HG03558 (cell line): Measurements from ENCODE around the gene RPS6KA5.
"Not testable (repeated sequence)": the region's sequence is repeated elsewhere in the genome, so short reads cannot be mapped to it uniquely, and the experiment has no call there.

Source experiments
- ATAC-seq: cut with Tn5 transposase; IDR thresholded peaks from one replicate; pipeline ENCODE4 v1.9.1; 2021; ENCODE audit warnings: moderate number of reproducible peaks; ENCODE audit not compliant: unreplicated experiment; ENCODE audit errors: extremely low read depth

The RPS6KA5 gene

DNA sequence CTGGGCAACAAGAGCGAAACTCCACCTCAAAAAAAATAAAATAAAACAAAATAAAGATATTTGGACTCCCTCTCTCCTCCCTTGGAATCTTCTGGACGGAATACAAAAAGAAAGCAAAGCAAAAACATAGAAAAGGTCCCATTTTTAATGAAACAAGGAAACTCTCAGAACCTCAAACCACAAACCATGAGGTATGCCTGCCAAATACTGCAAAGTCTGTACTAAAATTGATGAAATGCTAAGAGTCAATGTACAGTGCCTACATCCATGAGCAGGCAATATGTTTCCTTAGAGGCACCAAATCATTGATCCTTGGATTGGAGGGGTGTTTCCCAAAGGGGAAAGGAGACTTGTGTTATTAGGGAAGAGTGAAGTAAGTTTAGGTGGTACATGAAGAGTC is 8.2 kb upstream of the RPS6KA5 start:
- ATAC-seq = no peak

- no peak for ATAC-seq
These were observed 6.7 kb upstream of the RPS6KA5 start for GRCh38 chr14:91067186-91067585.

GRCh38 chr14:91065266-91065665 is 4.8 kb upstream of the RPS6KA5 start:
- ATAC-seq = no peak

GRCh38 chr14:91063119-91063518 is 2.7 kb upstream of the RPS6KA5 start:
- no peak for ATAC-seq

DNA sequence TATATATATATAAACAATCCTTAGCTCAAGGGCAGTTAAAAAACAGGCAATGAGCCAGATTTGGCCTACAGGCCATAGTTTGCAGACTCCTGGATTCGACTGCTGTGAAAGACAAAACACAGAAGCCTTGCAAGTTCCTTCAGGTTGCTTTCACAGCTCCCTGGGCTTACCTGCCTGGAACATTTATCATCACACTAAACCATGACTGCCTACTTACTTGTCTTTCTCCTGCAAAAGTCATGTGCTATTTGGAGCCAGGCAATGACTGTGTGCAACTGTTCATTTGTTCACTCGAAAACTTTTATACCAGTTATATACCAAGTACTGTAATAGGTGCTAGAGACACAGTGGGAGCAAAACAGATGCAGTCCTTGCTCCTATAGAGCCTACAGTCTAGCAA is 2.2 kb upstream of the RPS6KA5 start:
- ATAC-seq = no peak

GRCh38 chr14:91061056-91061887 is 831 bp upstream of the RPS6KA5 start:
- ATAC-seq = no peak

DNA sequence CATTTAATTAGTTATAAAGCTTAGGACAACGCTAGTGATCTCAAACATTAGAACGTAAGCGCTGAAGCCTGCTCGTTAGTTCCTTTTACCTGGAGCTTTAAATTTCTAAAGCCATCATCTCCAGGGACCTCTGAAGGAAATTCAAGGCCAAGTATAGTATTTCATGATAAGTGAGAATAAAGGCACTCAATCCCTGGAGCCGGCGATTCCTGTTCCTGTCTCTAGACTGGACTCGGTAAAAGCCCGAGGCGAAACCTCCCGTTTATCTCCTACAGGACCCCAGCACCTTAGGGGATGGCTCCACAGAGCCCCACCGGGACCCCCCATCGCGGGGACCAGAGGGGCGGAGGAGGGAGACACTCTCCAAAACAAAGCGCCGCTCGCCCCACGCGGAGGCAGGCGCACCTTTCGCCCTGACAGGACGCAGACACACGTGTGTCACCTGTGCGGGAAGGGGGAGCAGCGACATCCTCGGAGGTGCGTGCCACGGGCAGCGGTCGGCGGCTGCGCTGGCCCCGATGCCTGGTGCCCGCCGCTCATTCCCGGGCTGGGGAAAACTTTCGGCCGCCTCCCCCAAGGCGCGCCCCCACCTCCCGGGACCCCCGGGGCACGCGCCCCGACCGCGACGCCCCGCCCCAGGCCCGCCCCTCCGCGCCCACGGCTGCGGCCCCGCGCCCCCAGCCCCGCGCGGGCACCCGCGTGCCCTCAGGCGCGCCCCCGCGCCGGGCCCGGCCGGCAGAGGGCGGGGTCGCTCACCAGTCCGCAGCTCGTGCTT is 678 bp downstream of the RPS6KA5 start:
- no peak for ATAC-seq

GRCh38 chr14:91058042-91058581 is 2.3 kb downstream of the RPS6KA5 start:
- ATAC-seq = no peak

- ATAC-seq = no peak
These were observed 4.1 kb downstream of the RPS6KA5 start for GRCh38 chr14:91056361-91056760.

DNA sequence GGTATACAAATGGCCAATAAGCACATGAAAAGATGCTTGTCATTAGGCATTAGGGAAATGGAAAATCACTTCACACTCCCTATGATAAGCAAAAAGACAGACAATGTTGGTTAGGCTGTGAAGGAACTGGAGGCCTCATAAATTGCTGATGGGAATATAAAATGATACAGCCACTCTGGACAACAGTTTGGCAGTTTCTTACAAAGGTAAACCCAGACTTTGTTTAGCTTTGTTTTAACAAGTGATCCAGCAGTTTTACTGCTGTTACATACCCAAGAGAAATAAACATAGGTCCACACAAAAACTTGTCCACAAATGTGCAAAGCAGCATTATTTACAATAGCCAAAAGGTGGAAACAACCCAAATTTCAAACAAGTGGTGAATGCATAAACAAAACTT is 5.4 kb downstream of the RPS6KA5 start:
- ATAC-seq = no peak

- ATAC-seq = no peak
These were observed 11.8 kb downstream of the RPS6KA5 start for GRCh38 chr14:91048676-91049075.

DNA sequence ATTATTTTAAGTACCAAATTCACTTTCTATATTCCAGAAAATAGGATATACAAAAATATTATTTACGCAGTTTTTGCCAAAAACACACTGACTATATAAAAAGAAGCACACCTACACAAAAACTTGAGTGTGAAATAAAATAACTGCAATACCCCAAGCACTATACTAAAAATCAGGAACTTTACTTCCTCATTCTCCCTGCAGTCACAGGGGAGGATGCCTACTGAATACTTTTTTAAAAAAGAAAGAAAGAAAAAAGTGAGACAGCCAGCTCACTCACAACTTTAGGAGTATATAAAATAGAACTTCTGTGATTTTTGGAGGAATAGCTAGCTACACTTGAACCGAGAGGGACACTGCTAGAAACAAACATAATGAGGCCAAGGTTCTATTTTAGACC is 12.2 kb downstream of the RPS6KA5 start:
- no peak for ATAC-seq

DNA sequence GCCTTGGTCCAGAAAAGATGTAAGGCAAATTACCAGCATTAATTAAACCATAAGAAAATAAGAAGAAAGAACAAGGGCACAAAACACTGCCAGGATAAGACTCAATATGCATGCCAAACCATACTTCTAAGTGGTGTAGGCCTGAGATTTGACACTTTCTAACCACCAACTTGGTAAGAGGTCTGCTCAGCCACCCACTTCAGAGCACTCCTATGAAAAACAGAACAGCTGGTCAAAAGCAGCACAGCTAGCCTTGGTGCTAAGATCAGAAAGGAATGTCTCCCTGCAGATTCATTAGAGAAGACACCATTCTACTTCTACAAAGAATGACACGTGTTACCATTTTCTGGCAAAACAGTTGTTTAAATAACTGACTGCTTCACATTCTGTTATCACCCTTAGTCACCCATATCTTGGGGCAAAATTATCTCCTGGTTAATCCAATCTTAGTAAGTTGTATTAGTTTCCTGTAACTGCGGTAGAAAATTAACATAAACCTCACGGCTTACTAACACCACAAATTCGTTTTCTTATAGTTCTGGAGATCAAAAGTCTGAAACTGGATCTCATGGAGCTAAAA is 13.2 kb downstream of the RPS6KA5 start:
- no peak for ATAC-seq

DNA sequence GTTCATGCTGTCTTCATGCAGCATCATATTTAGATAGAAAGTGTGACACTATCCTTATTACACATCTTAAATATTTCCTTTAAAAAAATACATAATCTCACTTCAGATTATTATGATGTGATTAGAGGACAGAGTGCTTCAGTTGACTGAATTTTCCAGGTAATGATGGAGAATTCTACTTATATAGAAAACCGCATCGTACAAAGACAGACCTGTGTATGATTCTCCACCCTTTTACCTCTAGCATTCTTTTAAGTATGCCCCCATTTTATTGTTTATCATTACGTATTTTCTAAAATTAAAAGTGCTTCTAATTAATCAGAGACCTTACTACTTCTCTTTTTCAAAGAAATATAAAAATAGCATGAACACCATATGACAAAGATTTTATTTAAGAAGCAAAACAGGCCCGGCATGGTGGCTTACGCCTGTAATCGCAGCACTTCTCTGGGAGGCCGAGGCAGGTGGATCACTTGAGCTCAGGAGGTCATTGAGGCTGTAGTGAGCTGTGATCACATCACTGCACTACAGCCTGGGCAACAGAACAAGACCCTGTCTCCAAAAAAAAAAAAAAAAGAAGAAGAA is 13.9 kb downstream of the RPS6KA5 start:
- no peak for ATAC-seq

DNA sequence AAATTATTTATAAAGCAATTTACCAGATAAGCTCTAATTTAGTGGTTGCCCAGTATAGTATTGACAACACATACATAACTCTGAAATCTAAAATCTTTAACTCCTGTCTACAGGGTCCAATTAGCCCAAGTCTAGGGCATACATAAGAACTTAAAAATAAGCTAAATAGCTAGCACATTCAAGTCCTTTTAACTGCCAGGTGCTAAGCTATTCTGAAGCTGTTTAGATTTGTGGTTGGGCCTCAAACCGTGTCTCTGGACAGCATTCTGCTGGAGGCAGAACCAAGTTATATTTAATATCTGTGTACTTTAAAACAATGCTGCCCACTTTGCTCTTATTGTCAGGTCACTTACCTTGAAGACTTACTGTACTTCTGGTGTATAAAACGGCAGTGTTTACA is 19.0 kb downstream of the RPS6KA5 start:
- no peak for ATAC-seq

- ATAC-seq = no peak
These were observed 19.9 kb downstream of the RPS6KA5 start for GRCh38 chr14:91040545-91040944.

DNA sequence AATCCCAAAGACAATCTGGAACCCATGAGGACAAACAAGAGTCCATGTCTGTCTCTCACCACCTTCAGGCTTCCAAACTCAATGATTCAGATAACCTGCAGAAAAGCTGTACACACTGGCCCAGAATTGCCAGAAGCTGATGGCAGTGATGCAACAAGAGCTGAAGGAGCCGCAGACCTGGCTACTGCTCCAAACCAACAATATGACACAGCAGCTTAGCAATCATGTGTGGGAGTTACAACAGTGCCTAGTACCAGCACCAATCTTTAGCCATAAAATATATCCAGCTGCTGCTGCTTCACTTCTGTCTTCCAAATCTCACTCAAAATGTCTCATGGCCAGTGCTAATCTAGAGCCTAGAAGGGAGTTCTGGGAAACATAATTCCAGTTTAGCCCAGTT is 22.0 kb downstream of the RPS6KA5 start:
- no peak for ATAC-seq

DNA sequence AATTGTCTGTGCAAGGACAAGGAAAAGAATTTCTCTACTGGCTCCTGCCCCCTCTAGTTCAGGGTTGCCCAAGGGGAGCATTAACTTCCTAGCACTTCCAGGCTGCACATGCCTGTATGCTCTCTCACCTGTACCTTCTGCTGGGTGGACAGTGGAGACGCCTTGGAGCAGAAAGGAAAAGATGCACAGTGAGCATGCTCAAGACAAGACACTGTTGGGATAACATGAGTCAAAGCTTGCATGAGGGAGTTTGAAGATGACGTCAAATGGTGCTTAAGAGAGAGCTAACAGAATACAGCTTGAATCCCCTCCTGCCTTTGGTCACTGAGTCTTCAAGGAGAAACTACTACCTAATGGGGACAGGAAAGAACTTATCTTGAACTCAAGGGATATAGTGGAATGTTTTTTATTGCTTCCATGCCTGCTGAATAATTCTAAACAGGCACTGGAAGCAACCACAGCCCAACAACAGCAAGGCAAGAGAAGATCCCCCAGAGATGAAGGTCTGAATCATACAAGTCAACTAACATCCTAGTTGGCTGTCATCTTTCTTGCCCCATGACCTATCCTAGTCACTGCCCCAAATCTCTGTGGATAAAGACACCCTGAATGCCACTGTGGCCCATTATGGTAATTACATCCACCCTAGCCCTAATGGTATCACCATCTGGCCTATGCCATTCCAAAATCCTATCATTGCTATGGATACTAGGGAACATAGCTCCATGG is 23.5 kb downstream of the RPS6KA5 start:
- ATAC-seq = no peak

GRCh38 chr14:91035855-91036254 is 24.6 kb downstream of the RPS6KA5 start:
- no peak for ATAC-seq

DNA sequence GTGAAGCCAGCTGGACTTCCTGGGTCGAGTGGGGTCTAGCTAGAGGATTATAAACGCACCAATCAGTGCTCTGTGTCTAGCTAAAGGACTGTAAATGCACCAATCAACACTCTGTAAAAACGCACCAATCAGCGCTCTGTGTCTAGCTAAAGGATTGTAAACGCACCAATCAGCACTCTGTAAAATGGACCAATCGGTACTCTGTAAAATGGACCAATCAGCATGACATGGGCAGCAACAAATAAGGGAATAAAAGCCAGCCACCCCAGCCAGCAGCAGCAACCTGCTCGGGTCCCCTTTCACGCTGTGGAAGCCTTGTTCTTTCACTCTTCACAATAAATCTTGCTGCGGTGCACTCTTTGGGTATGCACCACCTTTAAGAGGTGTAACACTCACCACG is 26.1 kb downstream of the RPS6KA5 start:
- ATAC-seq = not testable (repeated sequence)
